ENCODE data around the gene EIPR1.
A peak's percentile ranks its signal among the peaks of the same experiment; 100 is the strongest.

Gene EIPR1

GRCh38 chr2:3319745-3320566 is 57.7 kb downstream of the EIPR1 start:
- Mint-ChIP-seq H3K27ac (no peak overlapping the region), H3K27me3 (no peaks in the 10 kb centered on the region), H3K4me1 (no peaks in the 10 kb centered on the region), H3K9me3 (no peaks in the 10 kb centered on the region), H3K36me3 (peaks cover 20% of the 10 kb centered on the region), H3K4me3 (no peak overlapping the region)
- DNase-seq: no peak
- CTCF ChIA-PET: no interaction called here

- no peaks in the 10 kb centered on the region for H3K4me1 Mint-ChIP-seq
- H3K27me3 Mint-ChIP-seq: no peaks in the 10 kb centered on the region
- H3K27ac Mint-ChIP-seq: no peak overlapping the region
- CTCF ChIA-PET: no interaction called here
- H3K4me3 Mint-ChIP-seq: no peak overlapping the region
- no peak for DNase-seq
- H3K9me3 Mint-ChIP-seq: no peaks in the 10 kb centered on the region
- peaks cover 20% of the 10 kb centered on the region for H3K36me3 Mint-ChIP-seq
Measured at GRCh38 chr2:3319134-3319533, 58.5 kb downstream of the EIPR1 start.

DNA sequence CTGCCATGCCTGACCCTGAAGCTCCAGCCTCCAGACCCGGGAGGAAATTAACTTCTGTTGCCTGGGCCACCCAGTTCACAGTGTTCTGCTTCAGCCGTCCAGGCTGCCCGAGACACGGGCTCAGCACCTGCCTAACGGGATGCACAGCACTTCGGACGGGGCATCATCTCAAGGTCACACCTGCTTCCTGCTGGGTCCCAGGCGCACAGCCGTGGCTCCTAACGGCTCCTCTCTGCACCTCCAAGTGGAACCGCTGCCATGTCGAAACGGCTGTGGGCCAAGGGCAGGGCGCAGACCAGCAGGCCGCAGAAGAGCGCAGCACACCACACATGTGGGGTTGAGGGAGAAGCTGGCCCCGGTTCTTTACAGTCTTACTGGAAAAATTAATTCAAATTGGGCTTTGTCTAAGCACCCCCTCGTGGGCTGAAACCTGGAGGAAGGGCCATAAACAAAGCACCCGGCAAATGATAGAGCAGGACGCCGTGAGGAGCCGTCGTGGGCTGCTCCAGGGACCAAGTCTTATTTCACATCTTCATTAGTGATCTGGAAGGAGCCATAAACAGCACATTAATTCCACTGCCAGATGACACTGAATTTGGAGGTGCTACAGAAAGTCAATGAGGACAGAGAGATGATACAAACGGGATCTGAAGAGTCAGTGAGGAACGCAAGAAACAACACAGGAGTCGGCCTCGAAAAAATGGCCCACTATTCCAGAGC is 59.6 kb downstream of the EIPR1 start:
- Mint-ChIP-seq H3K4me1 (peaks cover 5% of the 10 kb centered on the region), H3K27ac (peak overlapping the region; percentile 67), H3K9me3 (no peaks in the 10 kb centered on the region), H3K4me3 (no peak overlapping the region), H3K36me3 (peaks cover 20% of the 10 kb centered on the region), H3K27me3 (no peaks in the 10 kb centered on the region)
- CTCF ChIA-PET: no interaction called here
- no peak for DNase-seq

GRCh38 chr2:3317277-3317685 is 60.3 kb downstream of the EIPR1 start:
- CTCF ChIA-PET: no interaction called here
- Mint-ChIP-seq H3K27me3 (no peaks in the 10 kb centered on the region), H3K4me3 (no peak overlapping the region), H3K27ac (no peak overlapping the region), H3K9me3 (no peaks in the 10 kb centered on the region), H3K36me3 (peaks cover 20% of the 10 kb centered on the region), H3K4me1 (peaks cover 12% of the 10 kb centered on the region)
- DNase-seq: no peak

- Mint-ChIP-seq H3K36me3 (peaks cover 20% of the 10 kb centered on the region), H3K27me3 (no peaks in the 10 kb centered on the region), H3K9me3 (no peaks in the 10 kb centered on the region), H3K27ac (no peak overlapping the region), H3K4me3 (no peak overlapping the region), H3K4me1 (peaks cover 12% of the 10 kb centered on the region)
- no peak for DNase-seq
- CTCF ChIA-PET: interaction anchor here (0.6 kb wide), 1 partner anchor 9 kb away, joined by 3 read pairs; no protein-coding TSS in a partner anchor
Measured at GRCh38 chr2:3316456-3317276, 61.0 kb downstream of the EIPR1 start.

DNA sequence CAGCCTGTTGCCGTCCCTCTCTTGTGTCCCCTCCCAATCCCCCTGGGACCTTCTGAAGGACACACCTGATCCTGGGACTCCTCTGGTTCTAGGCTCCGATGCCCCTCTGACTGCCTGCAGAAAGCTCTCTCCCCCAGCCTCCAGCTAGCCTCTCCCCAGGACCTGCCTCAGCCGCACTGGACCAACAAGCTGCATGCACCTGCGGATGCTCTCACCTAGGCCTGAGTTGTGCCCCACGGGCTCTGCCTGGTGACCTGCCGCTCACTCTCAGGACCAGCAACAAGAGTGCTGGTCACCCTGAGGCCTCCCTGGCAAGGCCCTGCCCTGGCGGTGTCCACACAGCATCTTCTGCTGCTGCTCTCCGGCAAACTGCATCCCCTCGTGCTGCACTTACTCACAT is 63.0 kb downstream of the EIPR1 start:
- DNase-seq: no peak
- Mint-ChIP-seq H3K36me3 (peaks cover 13% of the 10 kb centered on the region), H3K9me3 (no peaks in the 10 kb centered on the region), H3K27ac (no peak overlapping the region), H3K4me1 (peaks cover 12% of the 10 kb centered on the region), H3K4me3 (no peak overlapping the region), H3K27me3 (no peaks in the 10 kb centered on the region)
- CTCF ChIA-PET: no interaction called here

DNA sequence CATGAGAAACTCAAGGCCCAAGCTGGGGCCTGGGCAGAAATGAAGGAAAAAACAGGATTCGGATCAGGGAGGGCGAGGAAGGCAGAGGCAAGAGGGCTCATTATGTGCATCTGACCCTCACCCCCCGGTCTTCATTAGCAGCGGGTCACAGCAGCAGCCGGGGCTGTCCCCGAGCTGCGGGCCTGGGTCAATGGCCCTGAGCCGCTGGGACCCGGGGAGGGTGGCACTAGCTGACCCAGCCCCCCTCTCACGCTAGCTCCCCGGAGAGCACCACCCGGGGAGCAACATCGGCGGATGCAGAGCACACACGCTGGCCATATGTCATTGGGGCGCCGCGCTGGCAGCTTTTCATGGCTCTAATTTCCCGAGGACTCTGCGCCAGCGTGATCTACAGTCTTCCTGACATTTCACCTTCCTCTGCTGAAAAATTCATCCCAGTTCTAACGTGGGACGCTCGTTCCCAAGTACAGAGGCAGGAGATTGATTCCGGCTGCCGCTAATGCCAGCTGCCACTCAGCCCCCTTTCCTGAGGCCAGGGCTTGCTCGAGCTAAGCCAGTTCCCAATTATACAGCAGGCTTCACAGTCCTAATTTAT is 63.7 kb downstream of the EIPR1 start:
- no peak for DNase-seq
- Mint-ChIP-seq H3K27me3 (no peaks in the 10 kb centered on the region), H3K4me1 (peaks cover 12% of the 10 kb centered on the region), H3K9me3 (no peaks in the 10 kb centered on the region), H3K4me3 (no peak overlapping the region), H3K36me3 (peaks cover 12% of the 10 kb centered on the region), H3K27ac (no peak overlapping the region)
- CTCF ChIA-PET: no interaction called here

GRCh38 chr2:3312576-3313345 is 64.9 kb downstream of the EIPR1 start:
- peaks cover 12% of the 10 kb centered on the region for H3K4me1 Mint-ChIP-seq
- no peaks in the 10 kb centered on the region for H3K9me3 Mint-ChIP-seq
- CTCF ChIA-PET: no interaction called here
- peak overlapping the region; percentile 24 for H3K27ac Mint-ChIP-seq
- H3K4me3 Mint-ChIP-seq: no peak overlapping the region
- peaks cover 5% of the 10 kb centered on the region for H3K36me3 Mint-ChIP-seq
- DNase-seq: no peak
- no peaks in the 10 kb centered on the region for H3K27me3 Mint-ChIP-seq

DNA sequence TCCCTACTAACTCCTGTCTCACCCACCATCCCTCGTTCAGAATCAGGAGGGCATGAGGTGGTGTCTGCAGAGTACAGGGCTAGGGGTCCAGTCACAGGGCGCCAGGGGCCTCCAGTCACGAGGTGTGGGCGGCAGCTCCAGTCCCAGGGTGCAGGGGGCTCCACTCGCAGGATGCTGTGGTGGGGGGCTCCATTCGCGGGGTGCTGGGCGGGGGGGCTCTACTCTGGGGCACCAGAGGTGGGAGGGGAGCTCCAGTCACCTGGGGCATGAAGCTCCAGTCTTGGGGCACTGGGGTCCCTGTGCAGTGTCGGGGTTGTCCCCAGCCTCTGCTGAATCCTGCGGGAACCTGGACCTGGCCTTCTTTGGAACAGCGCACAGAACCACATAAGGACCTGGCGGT is 66.0 kb downstream of the EIPR1 start:
- H3K4me1 Mint-ChIP-seq: peaks cover 12% of the 10 kb centered on the region
- H3K9me3 Mint-ChIP-seq: no peaks in the 10 kb centered on the region
- no peaks in the 10 kb centered on the region for H3K27me3 Mint-ChIP-seq
- DNase-seq: no peak
- H3K36me3 Mint-ChIP-seq: no peaks in the 10 kb centered on the region
- no peak overlapping the region for H3K27ac Mint-ChIP-seq
- H3K4me3 Mint-ChIP-seq: no peak overlapping the region
- CTCF ChIA-PET: no interaction called here

GRCh38 chr2:3309496-3310355 is 67.9 kb downstream of the EIPR1 start:
- CTCF ChIA-PET: no interaction called here
- Mint-ChIP-seq H3K4me1 (peaks cover 12% of the 10 kb centered on the region), H3K9me3 (no peaks in the 10 kb centered on the region), H3K36me3 (no peaks in the 10 kb centered on the region), H3K27me3 (no peaks in the 10 kb centered on the region), H3K4me3 (no peak overlapping the region), H3K27ac (no peak overlapping the region)
- no peak for DNase-seq

- no peaks in the 10 kb centered on the region for H3K36me3 Mint-ChIP-seq
- DNase-seq: no peak
- H3K27me3 Mint-ChIP-seq: no peaks in the 10 kb centered on the region
- CTCF ChIA-PET: no interaction called here
- no peak overlapping the region for H3K4me3 Mint-ChIP-seq
- H3K9me3 Mint-ChIP-seq: no peaks in the 10 kb centered on the region
- H3K4me1 Mint-ChIP-seq: peaks cover 12% of the 10 kb centered on the region
- no peak overlapping the region for H3K27ac Mint-ChIP-seq
Measured at GRCh38 chr2:3307901-3308300, 69.7 kb downstream of the EIPR1 start.

- CTCF ChIA-PET: interaction anchor here (0.5 kb wide), 1 partner anchor 9 kb away, joined by 3 read pairs; no protein-coding TSS in a partner anchor
- Mint-ChIP-seq H3K9me3 (no peaks in the 10 kb centered on the region), H3K36me3 (peaks cover 2% of the 10 kb centered on the region), H3K4me3 (no peak overlapping the region), H3K27ac (no peak overlapping the region), H3K27me3 (no peaks in the 10 kb centered on the region), H3K4me1 (peaks cover 7% of the 10 kb centered on the region)
- no peak for DNase-seq
Measured at GRCh38 chr2:3307236-3307635, 70.4 kb downstream of the EIPR1 start.

- peaks cover 7% of the 10 kb centered on the region for H3K4me1 Mint-ChIP-seq
- no peak for DNase-seq
- peaks cover 2% of the 10 kb centered on the region for H3K36me3 Mint-ChIP-seq
- H3K9me3 Mint-ChIP-seq: no peaks in the 10 kb centered on the region
- no peak overlapping the region for H3K4me3 Mint-ChIP-seq
- CTCF ChIA-PET: no interaction called here
- no peak overlapping the region for H3K27ac Mint-ChIP-seq
- H3K27me3 Mint-ChIP-seq: no peaks in the 10 kb centered on the region
Measured at GRCh38 chr2:3305952-3306351, 71.7 kb downstream of the EIPR1 start.

Measured in activated naive CD4-positive, alpha-beta T cell treated with anti-CD3 and anti-CD28 coated beads, Interleukin-2, amount 10 ng/mL, durations not matched to agents 7 days and 5 days (primary cell).